Muscle layer of colon (tissue), 2 donors: Measurements from ENCODE around the gene FZR1.
"Not testable (repeated sequence)": the region's sequence is repeated elsewhere in the genome, so short reads cannot be mapped to it uniquely, and the experiment has no call there.

Experiments used
- H3K27ac ChIP-seq: one replicate; pipeline ENCODE4 v1.7.0; 2013; ENCODE audit warnings: low read depth, mild to moderate bottlenecking, low read length, moderate library complexity
- H3K27me3 ChIP-seq, 2 donors: one replicate each; pipeline ENCODE4 v1.7.0; 2013; ENCODE audit warnings: low read length in 2 of 2, mild to moderate bottlenecking in 2 of 2; ENCODE audit not compliant: insufficient read depth in 2 of 2, control insufficient read depth in 1 of 2
- H3K36me3 ChIP-seq: one replicate; pipeline ENCODE4 v1.7.0; 2013; ENCODE audit warnings: mild to moderate bottlenecking, low read length; ENCODE audit not compliant: insufficient read depth
- H3K4me1 ChIP-seq: one replicate; pipeline ENCODE4 v1.7.0; 2013; ENCODE audit warnings: mild to moderate bottlenecking, low read length; ENCODE audit not compliant: insufficient read depth
- H3K4me3 ChIP-seq, 2 donors: one replicate each; pipeline ENCODE4 v1.7.0; 2013; ENCODE audit warnings: low read length in 2 of 2, low read depth in 1 of 2, mild to moderate bottlenecking in 1 of 2, moderate library complexity in 1 of 2
- H3K9ac ChIP-seq: one replicate; pipeline ENCODE4 v1.7.0; 2013; ENCODE audit warnings: low read length
- H3K9me3 ChIP-seq: one replicate; pipeline ENCODE4 v1.7.0; 2013; ENCODE audit warnings: mild to moderate bottlenecking, low read length
- donor health status: abdominal sarcoma.
- donor health status: Adenocarcinoma of cecum.

FZR1 gene

DNA sequence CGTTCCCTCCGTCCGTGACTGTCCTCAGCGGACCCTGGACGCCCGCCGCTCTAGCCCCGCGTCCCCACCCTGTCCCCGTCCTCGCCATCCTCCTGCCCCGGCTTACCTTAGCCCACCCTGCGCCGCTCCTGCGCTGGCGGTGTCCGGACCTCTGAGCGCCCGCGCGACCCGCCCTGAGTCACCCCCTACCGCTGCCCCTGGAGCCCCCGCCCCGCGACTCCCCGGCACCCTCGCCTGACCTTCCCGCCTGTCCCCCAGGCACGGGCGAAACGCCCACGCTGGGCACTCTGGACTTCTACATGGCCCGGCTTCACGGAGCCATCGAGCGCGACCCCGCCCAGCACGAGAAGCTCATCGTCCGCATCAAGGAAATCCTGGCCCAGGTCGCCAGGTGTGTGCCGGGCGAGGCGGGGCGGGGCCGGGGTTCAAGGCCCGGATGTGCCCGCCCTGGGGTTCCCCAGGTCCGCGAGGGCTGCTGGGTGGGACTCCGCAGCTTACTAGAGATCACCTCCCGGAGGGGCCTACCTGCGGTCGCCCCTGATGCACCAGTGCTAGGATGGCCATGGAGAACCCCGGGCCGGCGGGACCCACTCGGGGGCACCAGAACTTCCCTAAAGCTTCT, 71.7 kb downstream of the FZR1 start:
- peaks cover 19% of the 10 kb centered on the region for H3K4me1 ChIP-seq
- no peaks in the 10 kb centered on the region for H3K9me3 ChIP-seq
- H3K4me3 ChIP-seq, result no peak overlapping the region
- no peak overlapping the region for H3K9ac ChIP-seq
- no peak overlapping the region for H3K27ac ChIP-seq
- H3K27me3 ChIP-seq, result no peaks in the 10 kb centered on the region
- no peaks in the 10 kb centered on the region for H3K36me3 ChIP-seq

DNA sequence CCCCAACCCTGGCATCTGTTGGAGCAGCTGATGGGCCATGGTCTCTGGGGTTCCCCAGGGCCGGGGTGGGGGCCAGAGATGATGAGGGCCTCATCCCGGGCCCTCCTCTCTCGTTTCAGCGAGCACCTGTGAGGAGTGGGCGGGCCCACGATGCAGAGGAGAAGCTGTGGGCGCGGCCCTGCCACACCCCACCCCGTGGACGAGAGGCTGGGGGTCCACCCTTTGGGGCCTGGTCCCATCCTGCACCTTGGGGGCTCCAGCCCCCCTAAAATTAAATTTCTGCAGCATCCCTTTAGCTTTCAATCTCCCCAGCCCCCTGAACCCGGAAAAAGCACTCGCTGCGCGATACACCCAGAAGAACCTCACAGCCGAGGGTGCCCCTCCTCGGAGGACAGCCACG, 72.3 kb downstream of the FZR1 start:
- Histone ChIP-seq H3K4me1 (peaks cover 18% of the 10 kb centered on the region), H3K36me3 (no peaks in the 10 kb centered on the region), H3K27me3 (no peaks in the 10 kb centered on the region), H3K9me3 (no peaks in the 10 kb centered on the region), H3K4me3 (no peak overlapping the region), H3K27ac (no peak overlapping the region), H3K9ac (no peak overlapping the region)

- Histone ChIP-seq H3K27me3 (peaks cover 0 to 4% of the 10 kb centered on the region in 2 donors), H3K9ac (no peak overlapping the region), H3K27ac (no peak overlapping the region), H3K4me1 (peaks cover 12% of the 10 kb centered on the region), H3K9me3 (no peaks in the 10 kb centered on the region), H3K36me3 (no peaks in the 10 kb centered on the region), H3K4me3 (no peak overlapping the region)
These were observed 74.2 kb downstream of the FZR1 start for GRCh38 chr19:3580156-3580934.

- not testable (repeated sequence) for H3K4me1 ChIP-seq, H3K36me3 ChIP-seq, H3K27ac ChIP-seq, H3K4me3 ChIP-seq, H3K9ac ChIP-seq, H3K9me3 ChIP-seq
- H3K27me3 ChIP-seq, result peaks cover 0 to 17% of the 10 kb centered on the region in 2 donors
These were observed 75.7 kb downstream of the FZR1 start for GRCh38 chr19:3581792-3582191.

DNA sequence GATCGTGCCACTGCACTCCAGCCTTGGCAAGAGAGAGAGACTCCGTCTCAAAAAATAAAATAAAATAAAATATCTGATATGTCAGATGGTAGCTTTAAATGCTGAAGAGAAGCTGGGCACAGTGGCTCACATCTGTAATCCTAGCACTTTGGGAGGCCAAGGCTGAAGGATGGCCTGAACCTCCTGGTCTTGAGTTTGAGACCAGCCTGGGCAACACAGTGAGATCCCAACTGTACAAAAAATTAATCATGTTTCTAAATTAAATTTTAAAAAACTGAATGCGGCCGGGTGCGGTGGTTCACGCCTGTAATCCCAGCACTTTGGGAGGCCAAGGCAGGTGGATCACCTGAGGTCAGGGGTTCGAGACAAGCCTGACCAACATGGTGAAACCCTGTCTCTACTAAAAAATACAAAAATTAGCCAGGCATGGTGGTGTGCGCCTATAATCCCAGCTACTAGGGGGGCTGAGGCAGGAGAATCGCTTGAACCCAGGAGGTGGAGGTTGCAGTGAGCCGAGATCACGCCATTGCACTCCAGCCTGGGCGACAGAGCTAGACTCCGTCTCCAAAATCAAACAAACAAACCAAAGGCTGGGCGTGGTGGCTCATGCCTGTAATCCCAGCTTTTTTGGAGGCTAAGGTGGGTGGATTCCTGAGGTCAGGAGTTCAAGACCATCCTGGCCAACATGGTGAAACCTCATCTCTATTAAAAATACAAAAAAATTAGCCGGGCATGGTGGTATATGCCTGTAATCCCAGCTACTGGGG, 78.1 kb downstream of the FZR1 start:
- H3K27ac ChIP-seq, H3K9ac ChIP-seq, H3K36me3 ChIP-seq, H3K9me3 ChIP-seq, H3K4me3 ChIP-seq: not testable (repeated sequence)
- Histone ChIP-seq H3K4me1 (peaks cover 12% of the 10 kb centered on the region), H3K27me3 (peaks cover 0 to 17% of the 10 kb centered on the region in 2 donors)

GRCh38 chr19:3585301-3586126, 79.4 kb downstream of the FZR1 start, which contains the start of gene GIPC3:
GIPC3 (plus strand) TSS chr19:3585478; CDS start chr19:3585598, 120 bp downstream.
- peaks cover 12% of the 10 kb centered on the region for H3K4me1 ChIP-seq
- H3K9me3 ChIP-seq, result no peaks in the 10 kb centered on the region
- no peak within 1 kb of the TSS for H3K27ac ChIP-seq
- no peak within 1 kb of the TSS for H3K4me3 ChIP-seq
- peaks cover 0 to 17% of the 10 kb centered on the region in 2 donors for H3K27me3 ChIP-seq
- no peaks in the 10 kb centered on the region for H3K36me3 ChIP-seq
- no peak within 1 kb of the TSS for H3K9ac ChIP-seq

DNA sequence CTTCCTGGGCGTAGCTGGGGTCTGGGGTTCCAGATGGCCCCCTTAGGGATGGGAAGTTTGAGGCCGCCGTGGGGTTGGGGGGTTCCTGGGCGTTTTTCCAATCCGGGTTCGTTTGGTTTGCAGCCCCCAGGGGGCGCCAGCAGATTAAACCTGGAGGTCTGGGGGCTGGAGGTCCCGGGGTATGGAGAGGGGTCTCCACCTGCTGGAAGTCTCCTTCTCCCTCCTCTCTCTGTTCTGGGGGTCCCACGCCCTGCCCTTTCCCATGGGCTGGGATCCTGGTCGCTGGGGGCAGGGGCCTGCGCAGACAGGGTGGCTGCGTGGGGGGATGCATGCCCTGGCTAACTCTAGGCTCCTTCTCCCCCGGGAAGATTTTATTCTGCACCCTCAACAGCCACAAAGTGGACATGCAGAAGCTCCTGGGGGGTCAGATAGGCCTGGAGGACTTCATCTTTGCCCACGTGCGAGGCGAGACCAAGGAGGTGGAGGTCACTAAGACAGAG, 80.1 kb downstream of the FZR1 start:
- H3K27me3 ChIP-seq, result peaks cover 0 to 17% of the 10 kb centered on the region in 2 donors
- no peaks in the 10 kb centered on the region for H3K9me3 ChIP-seq
- H3K4me3 ChIP-seq, result no peak overlapping the region
- no peak overlapping the region for H3K27ac ChIP-seq
- no peaks in the 10 kb centered on the region for H3K36me3 ChIP-seq
- H3K9ac ChIP-seq, result no peak overlapping the region
- H3K4me1 ChIP-seq, result peaks cover 12% of the 10 kb centered on the region

- H3K4me1 ChIP-seq, result peaks cover 12% of the 10 kb centered on the region
- H3K9me3 ChIP-seq, result no peaks in the 10 kb centered on the region
- no peak overlapping the region for H3K9ac ChIP-seq
- H3K27me3 ChIP-seq, result peaks cover 0 to 17% of the 10 kb centered on the region in 2 donors
- H3K36me3 ChIP-seq, result no peaks in the 10 kb centered on the region
- no peak overlapping the region for H3K27ac ChIP-seq
- H3K4me3 ChIP-seq, result no peak overlapping the region
These were observed 80.7 kb downstream of the FZR1 start for GRCh38 chr19:3586707-3587346.
